Ishikawa (cell line): ENCODE data around the gene TARBP1.

Experiments used
- CEBPB ChIP-seq: IDR thresholded peaks from 2 replicates; pipeline ENCODE4 v1.6.1; 2012
- FOXM1 ChIP-seq: IDR thresholded peaks from 2 replicates; pipeline ENCODE4 v1.6.1; 2012; ENCODE audit warnings: low read depth, borderline replicate concordance
- MAX ChIP-seq: IDR thresholded peaks from 2 replicates; pipeline ENCODE4 v1.6.1; 2012
- TAF1 ChIP-seq: IDR thresholded peaks from 2 replicates; pipeline ENCODE4 v1.6.1; 2012; ENCODE audit warnings: low read depth, mild to moderate bottlenecking
- TCF12 ChIP-seq: IDR thresholded peaks from 2 replicates; pipeline ENCODE4 v1.6.1; 2012; ENCODE audit warnings: low read depth

DNA sequence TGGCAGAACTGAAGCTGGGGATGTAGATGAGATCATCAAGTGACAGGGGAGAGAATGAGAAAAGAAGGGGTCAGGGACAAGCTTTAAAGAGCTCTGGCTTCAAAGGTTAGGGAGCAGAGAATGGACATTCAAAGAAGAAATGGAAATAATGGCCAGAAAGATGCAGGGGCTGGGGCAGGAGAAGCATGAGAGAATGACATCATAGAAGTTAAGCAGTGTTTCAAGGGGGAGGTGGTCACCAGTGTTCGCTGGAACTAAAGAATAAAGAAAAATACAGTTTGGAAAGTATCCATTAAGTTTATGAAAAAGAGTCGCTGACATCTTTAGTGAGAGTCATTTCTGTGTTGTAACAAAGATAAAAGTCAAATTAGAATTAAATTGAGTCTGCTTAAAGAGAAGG is 44.3 kb downstream of the TARBP1 start:
- TF ChIP-seq TAF1 (no peak), FOXM1 (no peak), MAX (no peak), CEBPB (no peak), TCF12 (no peak)
